ENCODE results near the gene NEURL3.

DNA sequence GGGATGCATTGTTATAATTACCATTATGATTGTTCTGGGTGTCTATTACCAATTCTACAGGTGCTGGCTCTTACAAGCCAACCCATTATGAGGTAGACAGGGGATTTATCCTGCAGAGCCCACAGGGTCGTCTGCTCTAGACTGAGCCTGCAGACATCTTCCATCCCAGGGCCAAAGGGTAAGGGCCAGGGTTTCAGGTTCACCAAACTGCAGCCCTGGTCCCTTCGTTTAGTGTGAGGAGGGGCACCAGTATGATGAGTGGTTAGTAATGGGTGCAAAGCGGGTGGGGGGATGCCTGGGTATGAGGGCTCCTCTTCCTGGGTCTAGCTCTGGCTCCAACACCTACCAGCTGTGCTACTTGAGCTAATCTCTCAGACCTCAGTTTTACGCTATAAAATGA, 30.2 kb upstream of the NEURL3 start:
- TF ChIP-seq, protein P1, sequence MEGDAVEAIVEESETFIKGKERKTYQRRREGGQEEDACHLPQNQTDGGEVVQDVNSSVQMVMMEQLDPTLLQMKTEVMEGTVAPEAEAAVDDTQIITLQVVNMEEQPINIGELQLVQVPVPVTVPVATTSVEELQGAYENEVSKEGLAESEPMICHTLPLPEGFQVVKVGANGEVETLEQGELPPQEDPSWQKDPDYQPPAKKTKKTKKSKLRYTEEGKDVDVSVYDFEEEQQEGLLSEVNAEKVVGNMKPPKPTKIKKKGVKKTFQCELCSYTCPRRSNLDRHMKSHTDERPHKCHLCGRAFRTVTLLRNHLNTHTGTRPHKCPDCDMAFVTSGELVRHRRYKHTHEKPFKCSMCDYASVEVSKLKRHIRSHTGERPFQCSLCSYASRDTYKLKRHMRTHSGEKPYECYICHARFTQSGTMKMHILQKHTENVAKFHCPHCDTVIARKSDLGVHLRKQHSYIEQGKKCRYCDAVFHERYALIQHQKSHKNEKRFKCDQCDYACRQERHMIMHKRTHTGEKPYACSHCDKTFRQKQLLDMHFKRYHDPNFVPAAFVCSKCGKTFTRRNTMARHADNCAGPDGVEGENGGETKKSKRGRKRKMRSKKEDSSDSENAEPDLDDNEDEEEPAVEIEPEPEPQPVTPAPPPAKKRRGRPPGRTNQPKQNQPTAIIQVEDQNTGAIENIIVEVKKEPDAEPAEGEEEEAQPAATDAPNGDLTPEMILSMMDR (IDR thresholded peaks at IDR 0.05; ENCODE audit: low read depth, low read length): no peak
- TF ChIP-seq POLR2A (IDR thresholded peaks at IDR 0.05; ENCODE audit: extremely low read depth, insufficient read length): no peak
